ENCODE measurements around the gene NPAS3. TPM values are rescaled to one million over a fixed set of nuclear protein-coding genes. Genes with fewer than 3 reads are reported as not detected.

Gene NPAS3
- total and polyA plus RNA-seq, 2 of the 13 experiments (the other 11 are each of a cell fraction or from before 2014, with no cell fraction given) = not detected

DNA sequence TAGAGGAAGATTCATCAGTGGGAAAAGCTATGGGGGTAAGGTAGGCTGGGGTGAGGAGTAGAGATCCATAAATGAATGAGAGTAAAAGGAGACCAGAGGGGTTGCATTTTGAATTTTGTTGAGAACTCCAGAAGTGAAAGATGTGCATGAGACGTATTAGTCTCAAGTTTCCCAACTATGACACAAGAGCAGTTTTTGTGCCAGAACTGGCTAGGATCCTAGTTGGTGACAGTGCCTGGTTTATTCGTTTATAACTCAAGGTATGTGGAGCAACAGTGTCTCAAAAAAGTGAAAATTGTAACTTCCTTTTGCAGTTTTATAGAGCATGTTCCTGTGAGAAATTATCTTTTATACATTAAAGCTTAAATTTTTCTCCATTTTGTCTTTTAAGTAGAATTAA lies 377.0 kb downstream of the NPAS3 start:
- FAIRE-seq = no peak
- no peak for DNase-seq (ENCODE audit: low spot score)
- no peak overlapping the region for H3K27ac ChIP-seq (ENCODE audit: extremely low read length, insufficient read depth, low read length)
- BruUV-seq (replicated peaks) = no TSS peak
- TF ChIP-seq ZBTB3 (CRISPR knock-in tag; IDR thresholded peaks at IDR 0.05; ENCODE audit: borderline replicate concordance, low read depth) = no peak
- TF ChIP-seq FOXP1 (IDR thresholded peaks at IDR 0.05) = peak; percentile 17; the same call in 1 of the 2 replicates
- TF ChIP-seq FOXP1 (CRISPR knock-in tag; IDR thresholded peaks at IDR 0.05) = no peak
- whole genome bisulfite sequencing (ENCODE audit: low lambda C conversion rate) = 7% methylated on average over 2 of the region's 2 CpGs
- H3K9ac ChIP-seq (ENCODE audit: insufficient read depth, low read depth, low read length) = no peak overlapping the region
- in situ Hi-C loops (cut with HindIII; ENCODE audit: extremely low pct_ligation_motif_present, low pct_unique_long_range_greater_than_20kb) (no loop called here), intact Hi-C loops (cut with micrococcal nuclease; ENCODE audit: unreplicated experiment) (no loop called here)
- ChIA-PET POLR2A (no interaction called here), CTCF (ENCODE audit: low intra/inter-chr PET ratio, low total read pairs) (no interaction called here)
- ATAC-seq = no peak
- H2AFZ ChIP-seq (ENCODE audit: low read length) = no peak overlapping the region
- H3K36me3 ChIP-seq (replicated peaks in 1 of 2; ENCODE audit: control insufficient read depth in 1 of 2, insufficient read depth in 2 of 2, low read length in 2 of 2) = no peaks in the 10 kb centered on the region
- H3K27me3 ChIP-seq (ENCODE audit: control insufficient read depth in 1 of 2, insufficient read depth in 2 of 2, low read length in 2 of 2) = no peaks in the 10 kb centered on the region
- H3K4me1 ChIP-seq (ENCODE audit: insufficient read depth, low read length) = no peaks in the 10 kb centered on the region
- no peaks in the 10 kb centered on the region for H3K79me2 ChIP-seq (ENCODE audit: insufficient read depth, low read length)
- peaks cover 5% of the 10 kb centered on the region; the same call in 1 of the 2 replicates for H3K9me3 ChIP-seq (ENCODE audit: low read length)
- H3K4me2 ChIP-seq (ENCODE audit: low read depth, low read length) = no peak overlapping the region
- H3K4me3 ChIP-seq (replicated peaks in 1 of 3; ENCODE audit: insufficient read depth in 1 of 3, low read depth in 2 of 3, low read length in 3 of 3) = no peak overlapping the region
- H4K20me1 ChIP-seq (ENCODE audit: insufficient read depth, low read length) = no peaks in the 10 kb centered on the region

GRCh38 chr14:33317675-33318074 lies 379.0 kb downstream of the NPAS3 start:
- Histone ChIP-seq H3K79me2 (ENCODE audit: insufficient read depth, low read length) (no peaks in the 10 kb centered on the region), H2AFZ (ENCODE audit: low read length) (no peak overlapping the region), H3K4me3 (replicated peaks in 1 of 3; ENCODE audit: insufficient read depth in 1 of 3, low read depth in 2 of 3, low read length in 3 of 3) (no peak overlapping the region), H3K27me3 (ENCODE audit: control insufficient read depth in 1 of 2, insufficient read depth in 2 of 2, low read length in 2 of 2) (no peaks in the 10 kb centered on the region), H3K9me3 (ENCODE audit: low read length) (peaks cover 5% of the 10 kb centered on the region; the same call in 1 of the 2 replicates), H3K4me1 (ENCODE audit: insufficient read depth, low read length) (no peaks in the 10 kb centered on the region), H3K36me3 (replicated peaks in 1 of 2; ENCODE audit: control insufficient read depth in 1 of 2, insufficient read depth in 2 of 2, low read length in 2 of 2) (no peaks in the 10 kb centered on the region), H4K20me1 (ENCODE audit: insufficient read depth, low read length) (no peaks in the 10 kb centered on the region), H3K9ac (ENCODE audit: insufficient read depth, low read depth, low read length) (no peak overlapping the region), H3K4me2 (ENCODE audit: low read depth, low read length) (no peak overlapping the region), H3K27ac (ENCODE audit: extremely low read length, insufficient read depth, low read length) (no peak overlapping the region)
- intact Hi-C loops (cut with micrococcal nuclease; ENCODE audit: unreplicated experiment) (no loop called here), in situ Hi-C loops (cut with HindIII; ENCODE audit: extremely low pct_ligation_motif_present, low pct_unique_long_range_greater_than_20kb) (no loop called here)
- POLR2A ChIA-PET = no interaction called here
- ATAC-seq (no peak), DNase-seq (ENCODE audit: low spot score) (no peak), FAIRE-seq (no peak)
- 15% methylated on average over 5 of the region's 5 CpGs for WGBS (ENCODE audit: low lambda C conversion rate)
- no TSS peak for BruUV-seq (replicated peaks)
- CTCF ChIA-PET (ENCODE audit: low intra/inter-chr PET ratio, low total read pairs) = no interaction called here
- no peak for TF ChIP-seq AGO2 (optimal IDR thresholded peaks at IDR 0.05; ENCODE audit: low read depth, low read length)
- TF ChIP-seq, protein P1, sequence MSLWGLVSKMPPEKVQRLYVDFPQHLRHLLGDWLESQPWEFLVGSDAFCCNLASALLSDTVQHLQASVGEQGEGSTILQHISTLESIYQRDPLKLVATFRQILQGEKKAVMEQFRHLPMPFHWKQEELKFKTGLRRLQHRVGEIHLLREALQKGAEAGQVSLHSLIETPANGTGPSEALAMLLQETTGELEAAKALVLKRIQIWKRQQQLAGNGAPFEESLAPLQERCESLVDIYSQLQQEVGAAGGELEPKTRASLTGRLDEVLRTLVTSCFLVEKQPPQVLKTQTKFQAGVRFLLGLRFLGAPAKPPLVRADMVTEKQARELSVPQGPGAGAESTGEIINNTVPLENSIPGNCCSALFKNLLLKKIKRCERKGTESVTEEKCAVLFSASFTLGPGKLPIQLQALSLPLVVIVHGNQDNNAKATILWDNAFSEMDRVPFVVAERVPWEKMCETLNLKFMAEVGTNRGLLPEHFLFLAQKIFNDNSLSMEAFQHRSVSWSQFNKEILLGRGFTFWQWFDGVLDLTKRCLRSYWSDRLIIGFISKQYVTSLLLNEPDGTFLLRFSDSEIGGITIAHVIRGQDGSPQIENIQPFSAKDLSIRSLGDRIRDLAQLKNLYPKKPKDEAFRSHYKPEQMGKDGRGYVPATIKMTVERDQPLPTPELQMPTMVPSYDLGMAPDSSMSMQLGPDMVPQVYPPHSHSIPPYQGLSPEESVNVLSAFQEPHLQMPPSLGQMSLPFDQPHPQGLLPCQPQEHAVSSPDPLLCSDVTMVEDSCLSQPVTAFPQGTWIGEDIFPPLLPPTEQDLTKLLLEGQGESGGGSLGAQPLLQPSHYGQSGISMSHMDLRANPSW (CRISPR knock-in tag; IDR thresholded peaks at IDR 0.05; ENCODE audit: borderline replicate concordance) = no peak
- no peak for TF ChIP-seq ZHX1 (CRISPR knock-in tag; IDR thresholded peaks at IDR 0.05; ENCODE audit: low read depth)
- no peak for TF ChIP-seq MTA1 (CRISPR knock-in tag; IDR thresholded peaks at IDR 0.05; ENCODE audit: borderline replicate concordance)
- TF ChIP-seq TBX2 (CRISPR knock-in tag; IDR thresholded peaks at IDR 0.05; ENCODE audit: borderline replicate concordance) = no peak
- no peak for TF ChIP-seq MEF2D (CRISPR knock-in tag; IDR thresholded peaks at IDR 0.05)

Data from HepG2 (cell line).